ENCODE results near the gene SCN10A. TPM values are rescaled to one million over a fixed set of nuclear protein-coding genes. Genes with fewer than 3 reads are reported as not detected.
A peak's percentile ranks its signal among the peaks of the same experiment; 100 is the strongest.

SCN10A gene
- total and polyA plus RNA-seq, 9 of the 15 experiments (the other 6 are each of a cell fraction or from before 2014, with no cell fraction given), result not detected

DNA sequence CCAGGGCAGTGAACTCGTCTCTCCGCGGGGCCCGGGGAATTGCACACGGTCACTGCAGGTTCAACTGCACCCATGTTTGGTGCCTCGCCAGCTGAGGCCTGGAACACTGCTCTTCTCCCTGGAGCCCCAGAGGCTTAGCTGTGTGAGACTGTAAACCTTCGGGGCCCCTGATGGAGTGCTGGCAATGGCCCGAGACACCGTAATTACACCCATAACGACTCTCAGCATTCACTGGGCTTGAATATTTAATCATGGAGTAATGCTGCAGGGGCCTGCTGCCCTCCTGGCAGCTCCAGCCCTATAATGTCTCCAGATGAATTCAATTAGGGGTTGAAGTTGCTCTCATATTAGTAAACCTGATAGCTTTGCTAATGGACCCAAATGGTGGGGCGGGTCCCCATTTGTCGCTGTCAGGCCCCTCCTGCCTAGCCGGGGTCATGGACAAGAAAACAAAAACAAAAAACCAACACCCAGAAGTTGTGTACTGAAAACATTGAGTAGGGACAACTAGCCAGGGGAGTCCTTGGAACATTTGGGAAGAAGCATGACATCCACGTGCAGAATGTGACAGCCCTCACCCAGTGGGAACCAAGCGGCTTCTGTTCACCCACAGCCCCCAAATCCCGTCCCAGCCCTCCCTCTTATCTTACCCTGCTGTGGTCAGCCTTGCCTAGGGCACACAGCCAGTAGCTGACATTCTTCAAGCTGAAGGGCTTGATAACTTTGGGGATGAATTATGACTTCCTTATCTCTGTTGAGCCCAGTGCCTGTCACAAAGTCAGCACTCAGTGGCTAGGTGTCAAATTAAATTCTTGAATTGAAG is 92.2 kb downstream of the SCN10A start (continued):
- TF ChIP-seq CTCFL (IDR thresholded peaks at IDR 0.05; ENCODE audit: borderline replicate concordance, insufficient read depth, low read depth, low read length, poor library complexity, severe bottlenecking) (no peak), TBP (optimal IDR thresholded peaks at IDR 0.05; ENCODE audit: low read depth, low read length) (peak; percentile 13), TAF9B (IDR thresholded peaks at IDR 0.05; ENCODE audit: partially characterized antibody) (peak; percentile 80), MYC (IDR thresholded peaks at IDR 0.05; ENCODE audit: low read depth, low read length) (peak; percentile 70; the same call in 1 of the 2 replicates), MYC (CRISPR knock-in tag; IDR thresholded peaks at IDR 0.05; ENCODE audit: borderline replicate concordance, low read depth) (no peak), SRF (CRISPR knock-in tag; IDR thresholded peaks at IDR 0.05) (no peak), RBBP5 (IDR thresholded peaks at IDR 0.05; ENCODE audit: borderline replicate concordance, insufficient read depth, low read length, poor library complexity, severe bottlenecking) (no peak), NEUROD1 (IDR thresholded peaks at IDR 0.05; ENCODE audit: borderline replicate concordance, low read depth, low read length, partially characterized antibody) (peak; percentile 80), ZKSCAN1 (IDR thresholded peaks at IDR 0.05; ENCODE audit: low read depth, low read length) (peak; percentile 43; the same call in 1 of the 2 replicates), TEAD4 (IDR thresholded peaks at IDR 0.05; ENCODE audit: low read length) (peak; percentile 99), TEAD4 (CRISPR knock-in tag; IDR thresholded peaks at IDR 0.05; ENCODE audit: borderline replicate concordance) (no peak), TRIM24 (IDR thresholded peaks at IDR 0.05) (peak; percentile 90 to 95)
- TF ChIP-seq, protein P1, sequence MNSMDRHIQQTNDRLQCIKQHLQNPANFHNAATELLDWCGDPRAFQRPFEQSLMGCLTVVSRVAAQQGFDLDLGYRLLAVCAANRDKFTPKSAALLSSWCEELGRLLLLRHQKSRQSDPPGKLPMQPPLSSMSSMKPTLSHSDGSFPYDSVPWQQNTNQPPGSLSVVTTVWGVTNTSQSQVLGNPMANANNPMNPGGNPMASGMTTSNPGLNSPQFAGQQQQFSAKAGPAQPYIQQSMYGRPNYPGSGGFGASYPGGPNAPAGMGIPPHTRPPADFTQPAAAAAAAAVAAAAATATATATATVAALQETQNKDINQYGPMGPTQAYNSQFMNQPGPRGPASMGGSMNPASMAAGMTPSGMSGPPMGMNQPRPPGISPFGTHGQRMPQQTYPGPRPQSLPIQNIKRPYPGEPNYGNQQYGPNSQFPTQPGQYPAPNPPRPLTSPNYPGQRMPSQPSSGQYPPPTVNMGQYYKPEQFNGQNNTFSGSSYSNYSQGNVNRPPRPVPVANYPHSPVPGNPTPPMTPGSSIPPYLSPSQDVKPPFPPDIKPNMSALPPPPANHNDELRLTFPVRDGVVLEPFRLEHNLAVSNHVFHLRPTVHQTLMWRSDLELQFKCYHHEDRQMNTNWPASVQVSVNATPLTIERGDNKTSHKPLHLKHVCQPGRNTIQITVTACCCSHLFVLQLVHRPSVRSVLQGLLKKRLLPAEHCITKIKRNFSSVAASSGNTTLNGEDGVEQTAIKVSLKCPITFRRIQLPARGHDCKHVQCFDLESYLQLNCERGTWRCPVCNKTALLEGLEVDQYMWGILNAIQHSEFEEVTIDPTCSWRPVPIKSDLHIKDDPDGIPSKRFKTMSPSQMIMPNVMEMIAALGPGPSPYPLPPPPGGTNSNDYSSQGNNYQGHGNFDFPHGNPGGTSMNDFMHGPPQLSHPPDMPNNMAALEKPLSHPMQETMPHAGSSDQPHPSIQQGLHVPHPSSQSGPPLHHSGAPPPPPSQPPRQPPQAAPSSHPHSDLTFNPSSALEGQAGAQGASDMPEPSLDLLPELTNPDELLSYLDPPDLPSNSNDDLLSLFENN (IDR thresholded peaks at IDR 0.05; ENCODE audit: low read depth in 2 of 2, low read length in 2 of 2), result peak in 1 of 2 experiments; percentile 96; a peak in 2 of 4 replicates
- TF ChIP-seq, protein P2, sequence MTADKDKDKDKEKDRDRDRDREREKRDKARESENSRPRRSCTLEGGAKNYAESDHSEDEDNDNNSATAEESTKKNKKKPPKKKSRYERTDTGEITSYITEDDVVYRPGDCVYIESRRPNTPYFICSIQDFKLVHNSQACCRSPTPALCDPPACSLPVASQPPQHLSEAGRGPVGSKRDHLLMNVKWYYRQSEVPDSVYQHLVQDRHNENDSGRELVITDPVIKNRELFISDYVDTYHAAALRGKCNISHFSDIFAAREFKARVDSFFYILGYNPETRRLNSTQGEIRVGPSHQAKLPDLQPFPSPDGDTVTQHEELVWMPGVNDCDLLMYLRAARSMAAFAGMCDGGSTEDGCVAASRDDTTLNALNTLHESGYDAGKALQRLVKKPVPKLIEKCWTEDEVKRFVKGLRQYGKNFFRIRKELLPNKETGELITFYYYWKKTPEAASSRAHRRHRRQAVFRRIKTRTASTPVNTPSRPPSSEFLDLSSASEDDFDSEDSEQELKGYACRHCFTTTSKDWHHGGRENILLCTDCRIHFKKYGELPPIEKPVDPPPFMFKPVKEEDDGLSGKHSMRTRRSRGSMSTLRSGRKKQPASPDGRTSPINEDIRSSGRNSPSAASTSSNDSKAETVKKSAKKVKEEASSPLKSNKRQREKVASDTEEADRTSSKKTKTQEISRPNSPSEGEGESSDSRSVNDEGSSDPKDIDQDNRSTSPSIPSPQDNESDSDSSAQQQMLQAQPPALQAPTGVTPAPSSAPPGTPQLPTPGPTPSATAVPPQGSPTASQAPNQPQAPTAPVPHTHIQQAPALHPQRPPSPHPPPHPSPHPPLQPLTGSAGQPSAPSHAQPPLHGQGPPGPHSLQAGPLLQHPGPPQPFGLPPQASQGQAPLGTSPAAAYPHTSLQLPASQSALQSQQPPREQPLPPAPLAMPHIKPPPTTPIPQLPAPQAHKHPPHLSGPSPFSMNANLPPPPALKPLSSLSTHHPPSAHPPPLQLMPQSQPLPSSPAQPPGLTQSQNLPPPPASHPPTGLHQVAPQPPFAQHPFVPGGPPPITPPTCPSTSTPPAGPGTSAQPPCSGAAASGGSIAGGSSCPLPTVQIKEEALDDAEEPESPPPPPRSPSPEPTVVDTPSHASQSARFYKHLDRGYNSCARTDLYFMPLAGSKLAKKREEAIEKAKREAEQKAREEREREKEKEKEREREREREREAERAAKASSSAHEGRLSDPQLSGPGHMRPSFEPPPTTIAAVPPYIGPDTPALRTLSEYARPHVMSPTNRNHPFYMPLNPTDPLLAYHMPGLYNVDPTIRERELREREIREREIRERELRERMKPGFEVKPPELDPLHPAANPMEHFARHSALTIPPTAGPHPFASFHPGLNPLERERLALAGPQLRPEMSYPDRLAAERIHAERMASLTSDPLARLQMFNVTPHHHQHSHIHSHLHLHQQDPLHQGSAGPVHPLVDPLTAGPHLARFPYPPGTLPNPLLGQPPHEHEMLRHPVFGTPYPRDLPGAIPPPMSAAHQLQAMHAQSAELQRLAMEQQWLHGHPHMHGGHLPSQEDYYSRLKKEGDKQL (CRISPR knock-in tag; IDR thresholded peaks at IDR 0.05; ENCODE audit: borderline replicate concordance), result no peak
